GM18858 (cell line): Measurements from ENCODE around the gene SASH1.
"Not testable (repeated sequence)": the region's sequence is repeated elsewhere in the genome, so short reads cannot be mapped to it uniquely, and the experiment has no call there.

Experiments
- ATAC-seq: cut with Tn5 transposase; IDR thresholded peaks from one replicate; pipeline ENCODE4 v1.9.1; 2021; ENCODE audit not compliant: unreplicated experiment

SASH1 gene

GRCh38 chr6:148572676-148573335 lies 230.2 kb downstream of the SASH1 start:
- no peak for ATAC-seq

- no peak for ATAC-seq
These were observed 231.3 kb downstream of the SASH1 start for GRCh38 chr6:148573922-148574321.

GRCh38 chr6:148577687-148578488 lies 235.2 kb downstream of the SASH1 start:
- ATAC-seq: peak; percentile 96

- ATAC-seq: no peak
These were observed 235.8 kb downstream of the SASH1 start for GRCh38 chr6:148578489-148578814.

- ATAC-seq: no peak
These were observed 236.4 kb downstream of the SASH1 start for GRCh38 chr6:148578837-148579565.

- no peak for ATAC-seq
These were observed 237.8 kb downstream of the SASH1 start for GRCh38 chr6:148580442-148580841.

- no peak for ATAC-seq
These were observed 241.0 kb downstream of the SASH1 start for GRCh38 chr6:148583631-148584030.

- ATAC-seq: not testable (repeated sequence)
These were observed 243.0 kb downstream of the SASH1 start for GRCh38 chr6:148585641-148586040.

GRCh38 chr6:148590883-148591282 lies 248.2 kb downstream of the SASH1 start:
- no peak for ATAC-seq

- ATAC-seq: no peak
These were observed 249.0 kb downstream of the SASH1 start for GRCh38 chr6:148591656-148592055.

GRCh38 chr6:148593130-148593812 lies 250.6 kb downstream of the SASH1 start:
- no peak for ATAC-seq

GRCh38 chr6:148593813-148594170 lies 251.2 kb downstream of the SASH1 start:
- ATAC-seq: no peak

- no peak for ATAC-seq
These were observed 252.9 kb downstream of the SASH1 start for GRCh38 chr6:148595550-148595949.

- no peak for ATAC-seq
These were observed 254.3 kb downstream of the SASH1 start for GRCh38 chr6:148596891-148597455.

- ATAC-seq: no peak
These were observed 256.1 kb downstream of the SASH1 start for GRCh38 chr6:148598724-148599123.

- ATAC-seq: no peak
These were observed 257.4 kb downstream of the SASH1 start for GRCh38 chr6:148599967-148600426.
